NCI-H446 (cell line): Measurements from ENCODE around the gene IRGQ.
"Not testable (repeated sequence)": the region's sequence is repeated elsewhere in the genome, so short reads cannot be mapped to it uniquely, and the experiment has no call there.

Source experiments
- DNase-seq, 2 experiments: peaks; one replicate each; lab custom pipeline; 2025; lab: John Stamatoyannopoulos, UW

IRGQ gene

DNA sequence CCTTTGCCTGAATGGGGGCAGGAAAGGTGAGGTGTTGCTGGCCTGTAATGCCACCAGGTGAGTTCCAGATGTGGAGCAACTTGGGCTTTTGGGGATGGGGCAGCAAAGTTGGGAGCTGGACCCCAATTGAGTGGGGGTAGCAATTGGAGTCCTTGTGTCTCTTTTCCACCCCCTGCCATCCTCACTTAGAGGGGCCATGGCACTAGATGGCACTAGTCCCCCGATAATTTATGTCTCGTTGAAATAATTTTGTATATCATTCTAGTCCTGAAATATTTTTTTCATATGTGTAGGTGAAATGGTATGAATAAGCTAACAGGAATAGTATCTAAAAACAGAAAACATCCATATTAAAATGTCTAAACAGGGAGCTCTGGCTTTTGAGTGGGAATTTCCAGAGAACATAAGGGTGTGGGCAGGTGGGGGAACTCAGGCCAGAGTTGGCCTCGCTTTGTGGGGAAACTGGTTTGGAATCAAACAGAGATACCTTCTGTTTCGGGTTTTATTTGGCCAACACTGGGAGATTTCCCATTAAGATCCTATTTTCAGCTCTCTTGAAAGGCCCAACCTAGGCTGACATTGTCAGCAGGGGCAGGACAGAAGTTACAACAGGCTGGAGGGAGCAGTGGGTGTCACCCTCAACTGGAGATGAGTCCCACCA, 3.8 kb upstream of the IRGQ start:
- DNase-seq = no peak

GRCh38 chr19:43598445-43599240, 2.7 kb upstream of the IRGQ start:
- DNase-seq = no peak

- DNase-seq = no peak
These were observed 1.9 kb upstream of the IRGQ start for GRCh38 chr19:43597876-43598275.

DNA sequence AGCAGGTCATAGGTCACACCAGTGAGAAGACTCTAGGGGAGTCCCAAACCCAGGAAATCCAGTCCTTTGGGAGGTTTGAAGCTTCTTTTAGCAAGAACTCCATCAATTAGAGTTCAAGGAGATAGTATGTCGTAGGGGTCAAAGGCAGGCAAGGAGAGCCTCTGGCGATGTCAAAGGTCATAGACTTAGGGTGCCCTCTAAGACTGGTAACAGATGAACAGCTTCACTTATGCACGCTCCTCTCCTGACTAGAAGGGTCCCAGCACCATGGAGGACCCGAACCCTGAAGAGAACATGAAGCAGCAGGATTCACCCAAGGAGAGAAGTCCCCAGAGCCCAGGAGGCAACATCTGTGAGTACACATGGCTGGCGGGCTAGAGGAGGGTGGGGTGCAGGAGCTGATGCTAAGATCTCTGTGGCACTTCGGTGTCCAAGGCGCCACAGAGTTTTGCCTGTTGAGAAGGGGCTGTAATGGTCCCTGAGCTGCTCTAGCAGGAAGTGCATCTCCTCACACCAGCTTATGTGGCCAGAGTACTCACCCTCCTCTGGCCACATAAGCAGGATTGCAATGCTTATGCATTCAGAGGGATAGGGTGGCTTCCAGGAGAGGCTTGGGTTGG, 1.0 kb upstream of the IRGQ start:
- no peak for DNase-seq

DNA sequence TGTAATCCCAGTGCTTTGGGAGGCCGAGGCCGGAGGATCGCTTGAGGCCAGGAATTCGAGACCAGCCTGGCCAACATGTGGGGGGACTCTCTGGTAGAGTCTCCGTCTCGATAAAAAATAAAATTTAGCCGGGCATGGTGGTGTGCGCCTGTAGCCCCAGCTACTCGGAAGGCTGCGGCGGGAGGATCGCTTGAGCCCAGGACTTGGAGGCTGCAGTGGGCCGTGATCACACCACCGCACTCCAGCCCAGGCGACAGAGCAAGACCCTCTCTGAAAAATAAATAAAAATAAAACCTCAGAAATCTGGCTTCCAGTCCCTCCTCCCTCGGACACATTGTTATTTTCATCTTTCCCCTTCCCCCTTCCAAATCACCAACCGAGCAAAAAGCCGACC, 332 bp downstream of the IRGQ start:
- DNase-seq = no peak

DNA sequence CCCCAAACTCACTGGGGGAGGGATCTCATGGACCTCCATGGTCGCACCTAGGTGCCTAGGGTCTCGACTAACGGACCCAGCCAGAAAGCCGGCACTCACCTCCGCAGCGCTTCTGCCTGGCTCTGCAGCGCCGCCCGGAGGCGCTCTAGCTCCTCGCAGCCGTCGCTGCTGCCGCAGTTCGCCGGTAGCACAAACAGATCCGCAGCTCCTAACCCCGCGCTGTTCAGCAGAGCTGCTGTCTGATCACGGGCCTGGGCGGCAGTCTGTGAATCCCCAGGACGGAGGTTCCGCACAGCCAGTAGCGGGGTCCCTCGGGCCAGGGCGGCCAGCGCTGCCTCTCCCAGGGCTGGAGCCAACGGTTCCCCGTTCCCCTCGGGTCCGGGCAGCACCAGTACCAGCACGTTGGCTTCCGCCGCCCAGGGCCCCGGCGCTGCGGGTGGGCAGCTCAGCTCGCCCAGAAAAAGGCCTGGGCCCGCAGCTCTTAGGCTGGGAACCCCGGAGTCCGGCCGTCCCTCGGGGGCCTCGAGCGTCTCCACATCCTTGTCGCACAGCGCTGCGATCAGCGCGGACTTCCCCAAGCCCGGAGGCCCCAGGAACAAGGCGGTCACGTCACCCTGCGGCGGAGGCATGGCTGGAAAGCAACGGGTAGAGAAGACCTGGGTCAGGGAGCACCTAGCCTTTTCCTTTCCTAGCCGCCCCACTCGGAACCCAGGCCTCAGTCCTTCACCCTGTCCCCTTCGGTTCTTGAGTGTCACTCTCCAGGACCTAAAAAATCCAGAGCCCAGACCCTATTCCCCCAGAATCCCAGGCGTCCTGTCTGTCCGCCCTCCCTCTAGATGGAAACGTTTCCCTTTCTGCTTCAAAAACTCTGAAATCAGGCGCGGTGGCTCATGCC, 977 bp downstream of the IRGQ start:
- peak in 1 of 2 experiments; percentile 67 for DNase-seq

DNA sequence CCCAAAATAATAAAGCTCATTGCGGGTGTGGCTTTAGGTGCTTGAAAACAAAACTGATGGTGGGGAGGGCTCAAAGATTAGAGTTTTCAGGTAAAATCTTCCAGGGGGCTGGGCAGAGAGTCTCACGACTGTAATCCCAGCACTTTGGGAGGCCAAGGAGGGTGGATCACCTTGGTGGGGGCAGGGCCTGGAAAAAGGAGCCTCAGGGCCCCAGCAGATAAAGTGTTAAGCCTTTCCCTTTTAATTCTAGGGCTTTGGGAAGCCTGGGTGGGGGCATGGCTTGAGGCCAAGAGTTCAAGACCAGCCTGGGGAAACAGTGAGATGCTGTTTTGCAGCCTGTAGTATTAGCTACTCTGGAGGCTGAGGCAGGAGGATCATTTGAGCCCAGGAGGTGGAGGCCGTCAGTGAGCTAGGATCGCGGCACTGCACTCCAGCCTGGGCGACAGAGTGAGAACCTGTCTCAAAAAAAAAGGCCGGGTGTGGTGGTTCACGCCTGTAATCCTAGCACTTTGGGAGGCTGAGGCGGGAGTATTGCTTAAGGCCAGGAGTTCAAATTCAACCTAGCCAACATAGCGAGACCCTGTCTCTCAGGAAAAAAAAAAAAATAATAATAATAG, 1.7 kb downstream of the IRGQ start:
- DNase-seq = no peak

GRCh38 chr19:43592800-43593350, 3.1 kb downstream of the IRGQ start:
- no peak for DNase-seq

- DNase-seq = no peak
These were observed 3.8 kb downstream of the IRGQ start for GRCh38 chr19:43591904-43592772.

- DNase-seq = no peak
These were observed 6.3 kb downstream of the IRGQ start for GRCh38 chr19:43589678-43590077.

- DNase-seq = no peak
These were observed 6.7 kb downstream of the IRGQ start for GRCh38 chr19:43589277-43589676.

DNA sequence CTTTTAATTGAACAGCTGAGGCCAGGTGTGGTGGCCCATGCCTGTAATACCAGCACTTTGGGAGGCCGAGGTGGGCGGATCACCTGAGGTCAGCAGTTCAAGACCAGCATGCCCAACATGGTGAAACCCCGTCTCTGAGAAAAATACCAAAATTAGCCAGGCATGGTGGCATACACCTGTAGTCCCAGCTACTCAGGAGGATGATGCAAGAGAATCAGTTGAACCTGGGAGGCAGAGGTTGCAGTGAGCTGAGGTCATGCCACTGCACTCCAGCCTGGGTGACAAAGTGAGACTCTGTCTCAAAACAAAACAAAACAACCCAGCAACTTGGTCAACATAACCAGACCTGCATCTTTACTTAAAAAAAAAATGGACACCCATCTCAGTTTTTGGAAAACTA, 8.9 kb downstream of the IRGQ start:
- DNase-seq = not testable (repeated sequence)

- no peak for DNase-seq
These were observed 9.6 kb downstream of the IRGQ start for GRCh38 chr19:43586346-43586745.

DNA sequence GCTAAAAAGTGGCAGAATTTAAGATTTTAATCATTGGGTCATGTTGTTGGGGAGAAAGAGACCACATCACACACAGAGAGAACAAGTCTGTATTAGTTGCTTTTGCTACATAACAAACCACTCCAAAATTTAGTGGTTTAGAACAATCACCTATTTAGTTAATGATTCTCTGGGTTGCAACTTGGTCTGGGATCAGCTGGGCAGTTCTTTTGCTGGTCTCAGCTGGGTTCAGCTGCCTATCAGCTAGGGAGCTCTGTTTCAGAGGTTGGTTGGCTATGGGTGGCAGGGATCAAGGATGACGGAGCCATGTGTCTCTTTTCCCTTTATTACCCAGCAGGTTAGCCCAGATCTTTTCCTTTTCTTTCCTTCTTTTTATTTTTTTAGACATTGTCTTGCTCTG, 11.4 kb downstream of the IRGQ start:
- no peak for DNase-seq

DNA sequence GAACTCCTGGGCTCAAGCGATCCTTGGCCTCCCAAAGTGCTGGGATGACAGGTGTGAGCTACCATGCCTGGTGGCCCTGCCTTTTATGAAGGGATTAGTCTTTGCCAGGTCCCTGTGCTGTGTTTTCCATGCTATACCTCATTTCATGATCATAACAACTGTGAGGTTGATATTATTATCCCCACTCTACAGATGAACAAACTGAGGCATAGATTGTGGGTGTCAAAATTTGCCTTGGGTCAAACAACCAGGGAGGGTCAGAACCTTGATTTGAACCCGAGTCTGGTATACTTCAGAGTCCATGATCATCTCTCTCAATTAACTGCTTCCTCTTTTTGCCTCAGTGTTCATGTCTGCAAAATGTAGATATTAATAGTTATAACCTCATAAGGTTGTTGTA, 13.4 kb downstream of the IRGQ start:
- DNase-seq = no peak

DNA sequence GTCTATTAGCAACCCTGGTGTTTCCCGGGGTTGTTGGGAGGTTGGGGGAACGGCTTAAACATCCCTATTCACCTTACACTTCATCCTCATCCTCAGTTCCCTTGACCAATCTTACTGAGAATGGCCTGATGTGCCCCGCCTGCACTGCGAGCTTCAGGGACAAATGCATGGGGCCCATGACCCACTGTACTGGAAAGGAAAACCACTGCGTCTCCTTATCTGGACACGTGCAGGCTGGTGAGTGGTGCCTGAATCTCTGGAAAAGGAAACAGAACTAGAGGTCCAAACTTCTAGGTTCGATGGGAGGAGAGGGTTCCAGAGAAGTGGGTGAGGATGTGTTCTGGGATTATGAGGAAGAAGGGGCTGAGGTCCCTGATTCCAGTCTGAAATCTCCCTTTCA, 14.5 kb downstream of the IRGQ start:
- DNase-seq = no peak

- no peak for DNase-seq
These were observed 17.1 kb downstream of the IRGQ start for GRCh38 chr19:43578787-43579186.

GRCh38 chr19:43575955-43576878, 19.7 kb downstream of the IRGQ start:
- no peak for DNase-seq
